ENCODE results near the gene MKRN2OS. TPM values are rescaled to one million over a fixed set of nuclear protein-coding genes. Genes with fewer than 3 reads are reported as not detected.

MKRN2OS gene
- total RNA-seq, 1 experiment from 2014 or later, result 0.47 TPM

- H3K27me3 Mint-ChIP-seq (ENCODE audit: insufficient read depth, unreplicated experiment), result no peaks in the 10 kb centered on the region
- ChIA-PET POLR2A (no interaction called here), CTCF (interaction anchor here (0.7 to 1.2 kb wide), 3 partner anchors 16 to 213 kb away, joined by 3 to 4 read pairs (median 4); no protein-coding TSS in a partner anchor)
- no peaks in the 10 kb centered on the region for H3K9me3 Mint-ChIP-seq (ENCODE audit: unreplicated experiment)
- intact Hi-C loops (cut with micrococcal nuclease), result no loop called here
- TF ChIP-seq CTCF (IDR thresholded peaks at IDR 0.05; ENCODE audit: unreplicated experiment), result no peak
- no peak overlapping the region for H3K4me3 Mint-ChIP-seq (ENCODE audit: unreplicated experiment)
- peaks cover 96% of the 10 kb centered on the region for H3K36me3 Mint-ChIP-seq (ENCODE audit: insufficient read depth, unreplicated experiment)
- H3K27ac Mint-ChIP-seq (ENCODE audit: low read depth, unreplicated experiment), result peak overlapping the region; percentile 47
- no TSS peak for BruUV-seq (replicated peaks)
- DNase-seq (ENCODE audit: unreplicated experiment), result no peak
- no peaks in the 10 kb centered on the region for H3K4me1 Mint-ChIP-seq (ENCODE audit: insufficient read depth, unreplicated experiment)
Measured at GRCh38 chr3:12579905-12580304, 34.6 kb upstream of the MKRN2OS start.

GRCh38 chr3:12579456-12579855 lies 34.2 kb upstream of the MKRN2OS start:
- H3K27me3 Mint-ChIP-seq (ENCODE audit: insufficient read depth, unreplicated experiment), result no peaks in the 10 kb centered on the region
- no peaks in the 10 kb centered on the region for H3K9me3 Mint-ChIP-seq (ENCODE audit: unreplicated experiment)
- H3K36me3 Mint-ChIP-seq (ENCODE audit: insufficient read depth, unreplicated experiment), result peaks cover 94% of the 10 kb centered on the region
- DNase-seq (ENCODE audit: unreplicated experiment), result no peak
- no peak overlapping the region for H3K4me3 Mint-ChIP-seq (ENCODE audit: unreplicated experiment)
- no peaks in the 10 kb centered on the region for H3K4me1 Mint-ChIP-seq (ENCODE audit: insufficient read depth, unreplicated experiment)
- H3K27ac Mint-ChIP-seq (ENCODE audit: low read depth, unreplicated experiment), result peak overlapping the region; percentile 47
- POLR2A ChIA-PET, result no interaction called here
- CTCF ChIA-PET, result interaction anchor here (0.7 to 1.2 kb wide), 5 partner anchors 12 to 213 kb away, joined by 3 to 6 read pairs (median 4); no protein-coding TSS in a partner anchor
- BruUV-seq (replicated peaks), result no TSS peak
- intact Hi-C loops (cut with micrococcal nuclease), result no loop called here
- no peak for TF ChIP-seq CTCF (IDR thresholded peaks at IDR 0.05; ENCODE audit: unreplicated experiment)

DNA sequence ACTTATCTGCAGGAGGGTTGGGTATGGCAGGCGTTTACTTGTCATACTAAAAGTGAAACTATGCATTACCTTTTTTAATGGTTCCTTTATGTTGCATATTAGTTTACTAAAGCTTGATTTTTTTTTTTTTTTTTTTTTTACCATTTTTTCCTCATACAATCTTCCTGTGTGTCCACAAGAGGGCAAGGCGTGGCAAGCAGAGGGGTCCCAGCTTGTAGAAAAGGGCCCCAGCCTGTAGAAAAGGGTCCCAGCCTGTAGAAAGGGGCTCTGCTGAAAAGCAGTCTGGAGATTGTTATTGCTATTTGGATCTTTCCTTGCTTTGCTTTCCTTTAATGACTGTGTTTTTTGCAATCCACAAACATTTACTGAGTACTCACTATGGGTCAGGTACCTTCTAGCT lies 33.4 kb upstream of the MKRN2OS start:
- POLR2A ChIA-PET, result interaction anchor here (0.7 kb wide), 1 partner anchor 261 kb away, joined by 3 read pairs; no protein-coding TSS in a partner anchor
- CTCF ChIA-PET, result interaction anchor here (0.7 to 1.2 kb wide), 3 partner anchors 11 to 35 kb away, joined by 4 to 6 read pairs (median 4); no protein-coding TSS in a partner anchor
- DNase-seq (ENCODE audit: unreplicated experiment), result no peak
- Mint-ChIP-seq H3K4me3 (ENCODE audit: unreplicated experiment) (no peak overlapping the region), H3K27me3 (ENCODE audit: insufficient read depth, unreplicated experiment) (no peaks in the 10 kb centered on the region), H3K9me3 (ENCODE audit: unreplicated experiment) (no peaks in the 10 kb centered on the region), H3K36me3 (ENCODE audit: insufficient read depth, unreplicated experiment) (peaks cover 90% of the 10 kb centered on the region), H3K4me1 (ENCODE audit: insufficient read depth, unreplicated experiment) (no peaks in the 10 kb centered on the region), H3K27ac (ENCODE audit: low read depth, unreplicated experiment) (no peak overlapping the region)
- intact Hi-C loops (cut with micrococcal nuclease), result no loop called here
- BruUV-seq (replicated peaks), result no TSS peak
- TF ChIP-seq CTCF (IDR thresholded peaks at IDR 0.05; ENCODE audit: unreplicated experiment), result peak; percentile 10

DNA sequence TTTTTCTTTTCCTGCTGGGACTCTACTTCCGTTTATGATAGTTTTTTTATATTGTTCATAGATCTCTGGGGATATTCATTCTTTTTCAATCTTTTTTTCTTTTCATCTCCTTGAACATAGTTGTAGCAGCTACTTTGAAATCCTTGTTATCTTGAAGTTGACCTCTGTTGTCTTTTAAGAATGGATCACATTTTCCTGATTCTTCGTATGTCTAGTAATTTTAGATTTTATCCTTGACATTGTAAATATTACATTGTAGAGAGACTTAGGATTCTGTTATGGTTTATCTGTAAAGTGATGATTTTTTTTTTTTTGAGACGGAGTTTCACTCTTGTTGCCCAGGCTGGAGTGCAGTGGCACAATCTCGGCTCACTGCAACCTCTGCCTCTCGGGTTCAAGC lies 32.1 kb upstream of the MKRN2OS start:
- no TSS peak for BruUV-seq (replicated peaks)
- no peak for TF ChIP-seq CTCF (IDR thresholded peaks at IDR 0.05; ENCODE audit: unreplicated experiment)
- Mint-ChIP-seq H3K36me3 (ENCODE audit: insufficient read depth, unreplicated experiment) (peaks cover 90% of the 10 kb centered on the region), H3K4me1 (ENCODE audit: insufficient read depth, unreplicated experiment) (no peaks in the 10 kb centered on the region), H3K9me3 (ENCODE audit: unreplicated experiment) (no peaks in the 10 kb centered on the region), H3K4me3 (ENCODE audit: unreplicated experiment) (no peak overlapping the region), H3K27me3 (ENCODE audit: insufficient read depth, unreplicated experiment) (no peaks in the 10 kb centered on the region), H3K27ac (ENCODE audit: low read depth, unreplicated experiment) (no peak overlapping the region)
- POLR2A ChIA-PET, result interaction anchor here (0.7 kb wide), 1 partner anchor 22 kb away, joined by 3 read pairs; no protein-coding TSS in a partner anchor
- intact Hi-C loops (cut with micrococcal nuclease), result no loop called here
- DNase-seq (ENCODE audit: unreplicated experiment), result no peak
- CTCF ChIA-PET, result no interaction called here
